ENCODE data around the gene TTC9.
A peak's percentile ranks its signal among the peaks of the same experiment; 100 is the strongest.

TTC9 gene

DNA sequence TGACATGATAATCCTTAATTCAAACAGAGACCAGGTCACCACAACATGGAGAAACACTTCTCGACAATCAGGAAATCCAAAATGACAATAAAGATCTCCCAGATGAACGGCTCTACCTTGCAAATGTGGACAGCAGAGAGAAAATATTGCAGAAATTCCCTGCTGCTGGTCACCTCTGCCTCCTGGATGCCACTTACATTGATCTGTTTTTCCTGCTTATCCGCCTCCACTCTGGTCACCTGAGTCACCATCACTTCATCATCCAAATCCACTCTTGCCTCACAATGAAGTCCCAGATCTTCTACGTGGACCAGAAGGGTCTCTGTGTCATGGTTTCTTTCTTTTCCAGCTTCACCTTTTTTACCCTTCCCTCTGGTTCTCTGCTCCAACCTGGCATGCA is 21.1 kb downstream of the TTC9 start:
- no peak for DNase-seq (ENCODE audit: low read depth)
- TF ChIP-seq, protein P1, sequence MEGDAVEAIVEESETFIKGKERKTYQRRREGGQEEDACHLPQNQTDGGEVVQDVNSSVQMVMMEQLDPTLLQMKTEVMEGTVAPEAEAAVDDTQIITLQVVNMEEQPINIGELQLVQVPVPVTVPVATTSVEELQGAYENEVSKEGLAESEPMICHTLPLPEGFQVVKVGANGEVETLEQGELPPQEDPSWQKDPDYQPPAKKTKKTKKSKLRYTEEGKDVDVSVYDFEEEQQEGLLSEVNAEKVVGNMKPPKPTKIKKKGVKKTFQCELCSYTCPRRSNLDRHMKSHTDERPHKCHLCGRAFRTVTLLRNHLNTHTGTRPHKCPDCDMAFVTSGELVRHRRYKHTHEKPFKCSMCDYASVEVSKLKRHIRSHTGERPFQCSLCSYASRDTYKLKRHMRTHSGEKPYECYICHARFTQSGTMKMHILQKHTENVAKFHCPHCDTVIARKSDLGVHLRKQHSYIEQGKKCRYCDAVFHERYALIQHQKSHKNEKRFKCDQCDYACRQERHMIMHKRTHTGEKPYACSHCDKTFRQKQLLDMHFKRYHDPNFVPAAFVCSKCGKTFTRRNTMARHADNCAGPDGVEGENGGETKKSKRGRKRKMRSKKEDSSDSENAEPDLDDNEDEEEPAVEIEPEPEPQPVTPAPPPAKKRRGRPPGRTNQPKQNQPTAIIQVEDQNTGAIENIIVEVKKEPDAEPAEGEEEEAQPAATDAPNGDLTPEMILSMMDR (IDR thresholded peaks at IDR 0.05; ENCODE audit: insufficient read depth, low read depth, low read length, missing control alignments) = no peak
- H3K4me3 ChIP-seq (ENCODE audit: low read depth, low read length) = no peak overlapping the region

DNA sequence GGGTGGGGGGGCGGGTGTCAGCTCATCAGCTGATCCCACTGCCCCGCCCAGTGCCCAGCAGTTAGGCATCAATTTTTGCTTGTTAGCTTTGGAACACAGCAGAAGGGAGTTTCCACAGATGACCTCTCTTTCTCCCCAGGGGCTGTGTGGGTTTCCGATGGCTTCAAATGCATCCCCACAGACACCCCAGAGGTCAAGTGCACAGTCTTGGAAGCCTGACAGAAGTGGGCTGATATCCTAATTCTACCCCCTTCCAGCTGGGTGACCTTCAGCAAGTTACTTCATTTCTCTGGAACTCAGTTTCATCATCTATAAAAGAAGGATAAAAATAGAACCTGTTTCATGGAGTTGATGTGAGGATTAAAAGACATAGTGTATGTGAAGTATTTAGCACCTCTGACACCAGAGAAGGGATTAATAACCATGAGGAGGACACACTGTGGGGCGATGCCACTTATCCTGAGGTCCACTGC is 22.0 kb downstream of the TTC9 start:
- TF ChIP-seq, protein P1 (IDR thresholded peaks at IDR 0.05; ENCODE audit: insufficient read depth, low read depth, low read length, missing control alignments) = no peak
- DNase-seq (ENCODE audit: low read depth) = peak; percentile 90
- H3K4me3 ChIP-seq (ENCODE audit: low read depth, low read length) = no peak overlapping the region

DNA sequence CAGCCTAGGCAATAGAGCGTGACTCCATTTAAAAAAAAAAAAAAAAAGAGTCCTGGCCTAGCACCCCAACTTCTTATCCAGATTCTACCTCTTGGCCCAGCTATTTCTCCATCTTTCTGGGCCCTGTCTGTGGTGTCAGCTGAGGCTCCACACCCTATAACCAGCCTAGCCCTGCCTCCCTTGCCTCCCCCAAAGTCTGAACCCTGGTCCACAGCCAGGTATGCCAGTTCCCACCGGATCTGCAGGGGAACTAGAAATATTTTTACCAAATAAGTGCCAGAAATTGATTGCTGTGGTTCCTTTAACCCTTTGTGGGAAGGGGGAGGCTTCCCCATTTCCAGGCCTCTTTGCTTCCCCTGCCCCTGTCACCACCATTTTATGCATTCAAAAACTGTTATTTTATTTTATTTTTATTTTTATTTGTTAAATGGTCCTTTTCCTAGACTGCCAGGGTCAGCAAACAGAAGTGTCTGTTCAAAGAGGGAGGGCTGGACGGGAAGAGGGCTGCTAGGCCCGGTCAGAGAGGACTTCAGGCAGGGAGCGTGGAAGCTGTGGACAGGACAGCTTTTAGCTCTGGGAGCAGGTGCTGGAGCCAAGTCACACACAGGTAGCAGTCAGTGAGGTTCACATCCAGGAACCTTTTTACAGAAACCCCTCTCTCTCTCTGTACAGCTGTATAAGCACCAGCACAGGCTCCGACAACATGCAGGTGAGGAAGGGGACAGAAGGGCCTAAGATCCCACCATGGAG is 23.2 kb downstream of the TTC9 start:
- TF ChIP-seq, protein P1 (IDR thresholded peaks at IDR 0.05; ENCODE audit: insufficient read depth, low read depth, low read length, missing control alignments) = no peak
- peak overlapping the region; percentile 41 for H3K4me3 ChIP-seq (ENCODE audit: low read depth, low read length)
- peak; percentile 40 for DNase-seq (ENCODE audit: low read depth)

DNA sequence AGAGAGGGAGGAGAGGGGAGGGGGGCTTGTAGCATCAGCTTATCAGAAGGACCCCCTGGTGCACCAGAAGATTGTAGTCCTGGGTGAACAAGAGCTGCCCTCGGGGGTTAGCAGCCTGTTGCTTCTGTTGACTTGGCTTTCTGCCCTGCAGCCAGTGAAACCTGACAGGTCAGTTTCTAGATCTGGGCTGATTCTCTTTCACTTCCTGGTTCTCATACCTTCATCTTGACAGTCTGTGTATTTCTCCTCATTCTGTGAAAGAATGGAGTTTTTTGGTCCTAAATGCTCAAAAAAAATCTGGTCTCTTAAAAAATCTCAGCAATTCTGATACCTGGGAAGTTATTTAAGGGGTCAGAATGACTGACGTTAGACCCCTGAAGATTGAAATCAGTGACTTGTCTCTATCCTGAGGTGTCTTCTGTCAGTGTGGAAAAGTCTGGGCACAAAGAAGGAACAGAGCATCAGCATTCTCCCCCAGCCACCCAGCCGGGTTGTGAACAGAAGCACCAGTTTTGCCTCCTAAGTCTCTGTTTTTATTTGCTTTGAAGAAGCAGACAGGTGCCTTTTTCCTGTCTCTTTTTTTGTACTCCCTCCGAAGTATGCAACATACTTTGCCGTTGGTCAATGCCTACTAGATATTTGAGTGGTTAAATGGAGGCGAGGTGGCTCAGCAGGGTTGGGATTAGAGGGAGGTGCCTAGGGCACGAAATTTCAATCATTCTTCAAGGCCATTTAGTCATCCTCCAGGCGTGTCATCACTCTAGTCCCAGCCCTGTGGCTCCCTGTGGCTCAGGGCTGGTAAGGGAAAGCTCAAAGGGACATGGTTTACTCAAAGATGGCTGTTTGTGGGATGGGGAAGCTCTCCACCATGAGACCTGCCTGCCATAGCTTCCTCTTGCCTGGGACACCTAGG is 24.0 kb downstream of the TTC9 start:
- TF ChIP-seq, protein P1 (IDR thresholded peaks at IDR 0.05; ENCODE audit: insufficient read depth, low read depth, low read length, missing control alignments) = no peak
- peak; percentile 93 for DNase-seq (ENCODE audit: low read depth)
- H3K4me3 ChIP-seq (ENCODE audit: low read depth, low read length) = peak overlapping the region; percentile 41

DNA sequence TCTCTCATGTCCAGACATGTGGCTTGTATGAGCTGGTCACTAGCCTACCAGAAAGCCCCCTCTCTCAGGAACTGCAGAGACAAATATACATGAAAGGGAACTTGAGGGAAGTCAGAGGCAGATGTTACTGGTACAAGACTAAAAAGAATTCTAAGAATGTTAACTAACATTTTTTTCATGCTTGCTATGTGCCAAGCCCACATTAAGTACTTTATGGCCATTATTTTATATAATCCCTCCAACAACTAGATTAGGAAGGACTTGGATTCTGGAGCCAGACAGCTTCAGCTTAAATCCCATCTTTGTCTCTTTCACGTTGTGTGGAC is 24.6 kb downstream of the TTC9 start:
- H3K4me3 ChIP-seq (ENCODE audit: low read depth, low read length) = peak overlapping the region; percentile 41
- DNase-seq (ENCODE audit: low read depth) = no peak
- TF ChIP-seq, protein P1 (IDR thresholded peaks at IDR 0.05; ENCODE audit: insufficient read depth, low read depth, low read length, missing control alignments) = no peak

DNA sequence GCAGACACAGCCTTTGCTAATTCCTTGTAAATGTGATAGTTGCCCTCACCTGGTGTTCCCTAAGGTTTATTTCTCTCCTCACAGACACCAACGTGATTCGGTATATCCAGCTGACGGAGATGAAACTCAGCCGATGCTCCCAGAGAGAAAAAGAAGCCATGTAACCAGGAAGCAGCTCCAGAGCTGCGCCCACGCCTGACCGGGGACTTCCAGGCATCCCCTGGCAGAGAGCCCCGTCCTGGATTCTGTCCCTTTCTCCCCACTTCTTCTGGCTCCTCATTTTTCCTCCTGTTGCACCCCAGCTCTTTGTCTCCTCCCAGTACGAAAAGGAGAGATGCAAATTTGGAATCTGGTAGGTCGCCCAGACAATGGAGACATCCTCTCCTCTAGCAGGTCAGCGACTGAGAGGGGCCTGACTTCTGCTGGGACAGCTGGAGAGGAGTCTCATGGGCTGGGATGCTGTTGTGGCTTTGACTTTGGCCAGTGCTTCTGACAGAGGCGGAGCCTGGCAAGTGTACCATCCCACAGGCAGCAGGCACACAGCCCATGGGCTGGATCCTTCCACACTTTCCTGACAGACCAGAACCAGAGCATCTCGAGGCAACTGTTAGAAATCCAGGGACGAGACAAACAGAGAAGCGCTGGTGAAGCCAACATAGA is 29.4 kb downstream of the TTC9 start:
- no peak overlapping the region for H3K4me3 ChIP-seq (ENCODE audit: low read depth, low read length)
- DNase-seq (ENCODE audit: low read depth) = no peak
- TF ChIP-seq, protein P1 (IDR thresholded peaks at IDR 0.05; ENCODE audit: insufficient read depth, low read depth, low read length, missing control alignments) = no peak
